HepG2 (cell line): Measurements from ENCODE around the gene TMEM95. TPM values are rescaled to one million over a fixed set of nuclear protein-coding genes. Genes with fewer than 3 reads are reported as not detected.
A peak's percentile ranks its signal among the peaks of the same experiment; 100 is the strongest.

ENCODE experiments used
- CREM ChIP-seq, 2 experiments: sonication (generic) in 1 of 2; formaldehyde crosslinking in 1 of 2; IDR thresholded peaks; 2 replicates each; pipeline versions ENCODE4 v1.4.0 to v1.6.1; 2016 to 2020; ENCODE audit warnings: antibody characterized with exemption in 1 of 2, mild to moderate bottlenecking in 1 of 2, missing genetic modification reagents in 1 of 2
- FOXC1 ChIP-seq: sonication (generic); formaldehyde crosslinking; IDR thresholded peaks from 2 replicates; pipeline ENCODE4 v1.8.0; 2022; ENCODE audit warnings: mild to moderate bottlenecking, missing genetic modification reagents, borderline replicate concordance
- GATAD1 ChIP-seq: IDR thresholded peaks from 2 replicates; pipeline ENCODE4 v1.6.1; 2016; ENCODE audit warnings: missing genetic modification reagents, missing compliant biosample characterization
- HNRNPLL ChIP-seq: fragments of 200-400 bp; formaldehyde crosslinking; IDR thresholded peaks from 2 replicates; pipeline ENCODE4 v1.6.1; 2017; ENCODE audit warnings: mild to moderate bottlenecking, low read depth, low read length; ENCODE audit not compliant: poor library complexity, severe bottlenecking
- HOXD1 ChIP-seq: sonication (generic); formaldehyde crosslinking; IDR thresholded peaks from 2 replicates; pipeline ENCODE4 v1.5.0; 2020; ENCODE audit warnings: missing genetic modification reagents
- IRF2 ChIP-seq: IDR thresholded peaks from 2 replicates; pipeline ENCODE4 v1.6.1; 2018; ENCODE audit warnings: missing genetic modification reagents, missing compliant biosample characterization
- NR2C2 ChIP-seq: sonication (generic); formaldehyde crosslinking; IDR thresholded peaks from 2 replicates; pipeline ENCODE4 v1.4.0; 2020; ENCODE audit warnings: missing genetic modification reagents, mild to moderate bottlenecking, moderate library complexity, borderline replicate concordance
- RBFOX2 ChIP-seq: fragments of 200-400 bp; formaldehyde crosslinking; IDR thresholded peaks from 2 replicates; pipeline ENCODE4 v1.6.1; 2017; ENCODE audit warnings: low read depth, mild to moderate bottlenecking, low read length
- SIN3B ChIP-seq: fragments of 150-350 bp; IDR thresholded peaks from 2 replicates; pipeline ENCODE4 v1.6.1; 2014; ENCODE audit warnings: low read length
- TAF1 ChIP-seq: sonication (generic); formaldehyde crosslinking; IDR thresholded peaks from 2 replicates; pipeline ENCODE4 v1.4.0; 2020; ENCODE audit warnings: missing genetic modification reagents
- TP53 ChIP-seq: sonication (generic); formaldehyde crosslinking; conservative IDR thresholded peaks from 2 replicates; pipeline ENCODE4 v1.4.0; 2020; ENCODE audit warnings: missing genetic modification reagents
- ZBTB20 ChIP-seq: sonication (generic); formaldehyde crosslinking; IDR thresholded peaks from 2 replicates; pipeline ENCODE4 v1.8.1; 2023; ENCODE audit warnings: missing genetic modification reagents, low read depth, mild to moderate bottlenecking, borderline replicate concordance
- ZNF138 ChIP-seq: sonication (generic); formaldehyde crosslinking; IDR thresholded peaks from 2 replicates; pipeline ENCODE4 v1.5.0; 2020; ENCODE audit warnings: mild to moderate bottlenecking, low read depth, missing genetic modification reagents
- ZNF501 ChIP-seq: sonication (generic); formaldehyde crosslinking; IDR thresholded peaks from 2 replicates; pipeline ENCODE4 v1.5.1; 2020; ENCODE audit warnings: mild to moderate bottlenecking, moderate library complexity, missing genetic modification reagents
- ZNF777 ChIP-seq: sonication (generic); formaldehyde crosslinking; IDR thresholded peaks from 2 replicates; pipeline ENCODE4 v1.4.0; 2020; ENCODE audit warnings: missing genetic modification reagents
- ZNF788 ChIP-seq: sonication (generic); formaldehyde crosslinking; IDR thresholded peaks from 2 replicates; pipeline ENCODE4 v1.5.0; 2020; ENCODE audit warnings: mild to moderate bottlenecking, missing genetic modification reagents, borderline replicate concordance
- ZNF792 ChIP-seq: IDR thresholded peaks from 2 replicates; pipeline ENCODE4 v1.6.1; 2016
- ZSCAN21 ChIP-seq: sonication (generic); formaldehyde crosslinking; IDR thresholded peaks from 2 replicates; pipeline ENCODE4 v1.8.0; 2022; ENCODE audit warnings: mild to moderate bottlenecking, missing genetic modification reagents, moderate library complexity, borderline replicate concordance
- polyA plus RNA-seq, 8 experiments: library from polyadenylated mRNA; depleted of rRNA in 3 of 8; stranded (reverse) in 7 of 8; unstranded in 1 of 8; fragments of >200 nt; fragmentation: Illumina TruSeq in 4 of 8; extraction: Trizol in 4 of 8; gene quantifications; 2 replicates each; pipeline versions ENCODE4 v1.2.1 to v1.2.3, GENCODE V29; 2011 to 2016; ENCODE audit warnings: low read depth in 4 of 8, missing spikeins in 1 of 8, mixed read lengths in 1 of 8; ENCODE audit not compliant: insufficient read depth in 1 of 8
- total RNA-seq, 5 experiments: library from RNA; depleted of rRNA; stranded (reverse); fragments of >200 nt; fragmentation: Illumina TruSeq; extraction: Trizol; gene quantifications; 2 replicates each; pipeline ENCODE4 v1.2.3, GENCODE V29; 2016; ENCODE audit warnings: low read depth in 1 of 5
- TF ChIP-seq, protein P1 (sequence below): sonication (generic); formaldehyde crosslinking; IDR thresholded peaks from 2 replicates; pipeline ENCODE4 v1.4.0; 2020; ENCODE audit warnings: low read depth, mild to moderate bottlenecking, missing genetic modification reagents
- TF ChIP-seq, protein P2 (sequence below): sonication (generic); formaldehyde crosslinking; IDR thresholded peaks from 2 replicates; pipeline ENCODE4 v1.4.0; 2020; ENCODE audit warnings: missing genetic modification reagents
- TF ChIP-seq, protein P3 (sequence below): sonication (generic); formaldehyde crosslinking; IDR thresholded peaks from 2 replicates; pipeline ENCODE4 v1.9.0; 2021; ENCODE audit warnings: missing genetic modification reagents, mild to moderate bottlenecking, borderline replicate concordance
- TF ChIP-seq, protein P4 (sequence below): sonication (generic); formaldehyde crosslinking; conservative IDR thresholded peaks from 2 replicates; pipeline ENCODE4 v1.4.0; 2020; ENCODE audit warnings: missing genetic modification reagents
- TF ChIP-seq, protein P5 (sequence below): fragments of 450-650 bp; IDR thresholded peaks from 2 replicates; pipeline ENCODE4 v1.6.1; 2017

Gene TMEM95
- total and polyA plus RNA-seq, 2 of the 13 experiments (the other 11 are each of a cell fraction or from before 2014, with no cell fraction given), result not detected

DNA sequence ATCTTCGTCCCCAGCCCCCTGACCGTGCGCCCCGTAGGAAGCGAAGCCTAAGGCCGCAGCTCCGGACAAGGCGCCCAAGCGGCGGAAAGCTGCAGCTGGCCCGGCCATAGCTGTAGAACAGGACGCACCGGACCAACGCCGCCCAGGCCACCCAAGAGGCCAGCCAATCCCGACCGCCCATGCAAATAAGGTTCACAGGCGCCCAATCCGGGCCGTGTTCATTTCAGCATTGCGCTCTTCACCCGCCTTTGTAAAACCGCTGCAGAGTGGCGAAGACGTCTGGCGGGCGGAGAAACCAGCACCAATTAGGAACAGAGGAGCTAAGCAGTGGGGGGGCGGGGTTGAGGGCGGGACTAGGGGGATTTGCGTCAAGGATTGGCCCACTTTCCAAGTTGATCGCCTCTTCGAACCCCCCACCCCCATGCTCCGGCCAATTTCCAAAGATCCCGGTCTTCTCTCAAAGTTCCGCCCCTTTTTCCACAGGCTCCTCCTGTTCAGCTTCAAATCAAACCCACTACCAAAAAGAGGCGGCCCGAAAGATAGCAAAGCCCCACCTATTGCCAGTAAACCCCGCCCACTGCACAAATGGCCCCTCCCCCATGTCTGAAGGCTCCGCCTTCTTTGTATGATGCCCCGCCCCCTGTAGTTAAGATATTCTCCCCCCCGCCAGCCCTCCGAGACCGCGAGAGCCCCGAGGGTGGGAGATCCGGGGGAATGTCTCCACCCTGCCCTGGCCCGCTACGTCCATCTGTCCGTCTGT is 49.2 kb downstream of the TMEM95 start, which contains the start of gene TMEM256 (continued):
- TF ChIP-seq FOXC1 (CRISPR knock-in tag), result no peak; the same call in 1 of the 2 replicates
- TF ChIP-seq NR2C2, result peak; percentile 16; the same call in 1 of the 2 replicates
- TF ChIP-seq ZNF788 (CRISPR knock-in tag), result peak; percentile 28; the same call in 1 of the 2 replicates
- no peak; the same call in 1 of the 2 replicates for TF ChIP-seq ZSCAN21 (CRISPR knock-in tag)
- 0 out of 2 replicates have a peak, but pooled peaks have one; percentile 16 for TF ChIP-seq TP53 (CRISPR knock-in tag)
- peak; percentile 45; the same call in 1 of the 2 replicates for TF ChIP-seq CREM (IDR thresholded peaks at IDR 0.05)
- no peak for TF ChIP-seq CREM (CRISPR knock-in tag; IDR thresholded peaks at IDR 0.05)
- no peak for TF ChIP-seq HOXD1 (CRISPR knock-in tag)
- peak; percentile 92 for TF ChIP-seq TAF1 (CRISPR knock-in tag)
- TF ChIP-seq GATAD1 (CRISPR knock-in tag), result peak; percentile 76; the same call in 1 of the 2 replicates
- TF ChIP-seq HNRNPLL, result peak; percentile 79
- peak; percentile 80 for TF ChIP-seq SIN3B
- TF ChIP-seq IRF2 (CRISPR knock-in tag), result no peak
- TF ChIP-seq, protein P1, sequence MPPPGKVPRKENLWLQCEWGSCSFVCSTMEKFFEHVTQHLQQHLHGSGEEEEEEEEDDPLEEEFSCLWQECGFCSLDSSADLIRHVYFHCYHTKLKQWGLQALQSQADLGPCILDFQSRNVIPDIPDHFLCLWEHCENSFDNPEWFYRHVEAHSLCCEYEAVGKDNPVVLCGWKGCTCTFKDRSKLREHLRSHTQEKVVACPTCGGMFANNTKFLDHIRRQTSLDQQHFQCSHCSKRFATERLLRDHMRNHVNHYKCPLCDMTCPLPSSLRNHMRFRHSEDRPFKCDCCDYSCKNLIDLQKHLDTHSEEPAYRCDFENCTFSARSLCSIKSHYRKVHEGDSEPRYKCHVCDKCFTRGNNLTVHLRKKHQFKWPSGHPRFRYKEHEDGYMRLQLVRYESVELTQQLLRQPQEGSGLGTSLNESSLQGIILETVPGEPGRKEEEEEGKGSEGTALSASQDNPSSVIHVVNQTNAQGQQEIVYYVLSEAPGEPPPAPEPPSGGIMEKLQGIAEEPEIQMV, result no peak
- TF ChIP-seq, protein P2, sequence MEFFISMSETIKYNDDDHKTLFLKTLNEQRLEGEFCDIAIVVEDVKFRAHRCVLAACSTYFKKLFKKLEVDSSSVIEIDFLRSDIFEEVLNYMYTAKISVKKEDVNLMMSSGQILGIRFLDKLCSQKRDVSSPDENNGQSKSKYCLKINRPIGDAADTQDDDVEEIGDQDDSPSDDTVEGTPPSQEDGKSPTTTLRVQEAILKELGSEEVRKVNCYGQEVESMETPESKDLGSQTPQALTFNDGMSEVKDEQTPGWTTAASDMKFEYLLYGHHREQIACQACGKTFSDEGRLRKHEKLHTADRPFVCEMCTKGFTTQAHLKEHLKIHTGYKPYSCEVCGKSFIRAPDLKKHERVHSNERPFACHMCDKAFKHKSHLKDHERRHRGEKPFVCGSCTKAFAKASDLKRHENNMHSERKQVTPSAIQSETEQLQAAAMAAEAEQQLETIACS, result no peak
- no peak for TF ChIP-seq ZNF792 (CRISPR knock-in tag)
- TF ChIP-seq, protein P3, sequence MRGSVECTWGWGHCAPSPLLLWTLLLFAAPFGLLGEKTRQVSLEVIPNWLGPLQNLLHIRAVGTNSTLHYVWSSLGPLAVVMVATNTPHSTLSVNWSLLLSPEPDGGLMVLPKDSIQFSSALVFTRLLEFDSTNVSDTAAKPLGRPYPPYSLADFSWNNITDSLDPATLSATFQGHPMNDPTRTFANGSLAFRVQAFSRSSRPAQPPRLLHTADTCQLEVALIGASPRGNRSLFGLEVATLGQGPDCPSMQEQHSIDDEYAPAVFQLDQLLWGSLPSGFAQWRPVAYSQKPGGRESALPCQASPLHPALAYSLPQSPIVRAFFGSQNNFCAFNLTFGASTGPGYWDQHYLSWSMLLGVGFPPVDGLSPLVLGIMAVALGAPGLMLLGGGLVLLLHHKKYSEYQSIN (CRISPR knock-in tag), result no peak
- peak; percentile 56; the same call in 1 of the 2 replicates for TF ChIP-seq ZNF777
- TF ChIP-seq RBFOX2, result peak; percentile 97
- no peak; the same call in 1 of the 2 replicates for TF ChIP-seq ZBTB20 (CRISPR knock-in tag)
- TF ChIP-seq, protein P4, sequence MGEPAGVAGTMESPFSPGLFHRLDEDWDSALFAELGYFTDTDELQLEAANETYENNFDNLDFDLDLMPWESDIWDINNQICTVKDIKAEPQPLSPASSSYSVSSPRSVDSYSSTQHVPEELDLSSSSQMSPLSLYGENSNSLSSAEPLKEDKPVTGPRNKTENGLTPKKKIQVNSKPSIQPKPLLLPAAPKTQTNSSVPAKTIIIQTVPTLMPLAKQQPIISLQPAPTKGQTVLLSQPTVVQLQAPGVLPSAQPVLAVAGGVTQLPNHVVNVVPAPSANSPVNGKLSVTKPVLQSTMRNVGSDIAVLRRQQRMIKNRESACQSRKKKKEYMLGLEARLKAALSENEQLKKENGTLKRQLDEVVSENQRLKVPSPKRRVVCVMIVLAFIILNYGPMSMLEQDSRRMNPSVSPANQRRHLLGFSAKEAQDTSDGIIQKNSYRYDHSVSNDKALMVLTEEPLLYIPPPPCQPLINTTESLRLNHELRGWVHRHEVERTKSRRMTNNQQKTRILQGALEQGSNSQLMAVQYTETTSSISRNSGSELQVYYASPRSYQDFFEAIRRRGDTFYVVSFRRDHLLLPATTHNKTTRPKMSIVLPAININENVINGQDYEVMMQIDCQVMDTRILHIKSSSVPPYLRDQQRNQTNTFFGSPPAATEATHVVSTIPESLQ (CRISPR knock-in tag), result no peak
- TF ChIP-seq ZNF501 (CRISPR knock-in tag), result peak; percentile 79
- TF ChIP-seq ZNF138 (CRISPR knock-in tag), result no peak
- TF ChIP-seq, protein P5, sequence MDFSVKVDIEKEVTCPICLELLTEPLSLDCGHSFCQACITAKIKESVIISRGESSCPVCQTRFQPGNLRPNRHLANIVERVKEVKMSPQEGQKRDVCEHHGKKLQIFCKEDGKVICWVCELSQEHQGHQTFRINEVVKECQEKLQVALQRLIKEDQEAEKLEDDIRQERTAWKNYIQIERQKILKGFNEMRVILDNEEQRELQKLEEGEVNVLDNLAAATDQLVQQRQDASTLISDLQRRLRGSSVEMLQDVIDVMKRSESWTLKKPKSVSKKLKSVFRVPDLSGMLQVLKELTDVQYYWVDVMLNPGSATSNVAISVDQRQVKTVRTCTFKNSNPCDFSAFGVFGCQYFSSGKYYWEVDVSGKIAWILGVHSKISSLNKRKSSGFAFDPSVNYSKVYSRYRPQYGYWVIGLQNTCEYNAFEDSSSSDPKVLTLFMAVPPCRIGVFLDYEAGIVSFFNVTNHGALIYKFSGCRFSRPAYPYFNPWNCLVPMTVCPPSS, result no peak
